HepG2 (cell line): ENCODE results near the gene STYX. TPM values are rescaled to one million over a fixed set of nuclear protein-coding genes. Genes with fewer than 3 reads are reported as not detected.

Experiments
- ARID5B ChIP-seq: IDR thresholded peaks from 2 replicates; pipeline ENCODE4 v1.4.0; 2020; ENCODE audit warnings: mild to moderate bottlenecking, missing genetic modification reagents
- BRF2 ChIP-seq: sonication (generic); formaldehyde crosslinking; IDR thresholded peaks from 2 replicates; pipeline ENCODE4 v1.8.1; 2022; ENCODE audit warnings: mild to moderate bottlenecking, missing genetic modification reagents
- CC2D1A ChIP-seq: sonication (generic); formaldehyde crosslinking; IDR thresholded peaks from 2 replicates; pipeline ENCODE4 v1.8.1; 2023; ENCODE audit warnings: mild to moderate bottlenecking, missing genetic modification reagents
- CREM ChIP-seq, 2 experiments: sonication (generic) in 1 of 2; formaldehyde crosslinking in 1 of 2; IDR thresholded peaks; 2 replicates each; pipeline versions ENCODE4 v1.4.0 to v1.6.1; 2016 to 2020; ENCODE audit warnings: antibody characterized with exemption in 1 of 2, mild to moderate bottlenecking in 1 of 2, missing genetic modification reagents in 1 of 2
- DPF2 ChIP-seq: sonication (generic); formaldehyde crosslinking; IDR thresholded peaks from 2 replicates; pipeline ENCODE4 v1.4.0; 2020; ENCODE audit warnings: mild to moderate bottlenecking, low read depth, missing genetic modification reagents, borderline replicate concordance
- NR2F1 ChIP-seq, 2 experiments: fragments of 450-650 bp in 1 of 2; formaldehyde crosslinking in 1 of 2; IDR thresholded peaks; 2 replicates each; pipeline versions ENCODE4 v1.5.0 to v1.6.1; 2016 to 2020; ENCODE audit warnings: mild to moderate bottlenecking in 1 of 2, missing compliant biosample characterization in 1 of 2, missing genetic modification reagents in 1 of 2, moderate library complexity in 1 of 2
- PCBP1 ChIP-seq: fragments of 200-400 bp; formaldehyde crosslinking; IDR thresholded peaks from 2 replicates; pipeline ENCODE4 v1.6.1; 2017; ENCODE audit warnings: mild to moderate bottlenecking, low read depth, low read length, borderline replicate concordance
- SOX5 ChIP-seq: IDR thresholded peaks from 2 replicates; pipeline ENCODE4 v1.6.1; 2016; ENCODE audit warnings: borderline replicate concordance
- ZFP36 ChIP-seq: fragments of 150-350 bp; IDR thresholded peaks from 2 replicates; pipeline ENCODE4 v1.6.1; 2018; ENCODE audit warnings: borderline replicate concordance, low read length, low read depth; ENCODE audit not compliant: partially characterized antibody
- ZNF235 ChIP-seq: sonication (generic); formaldehyde crosslinking; IDR thresholded peaks from 2 replicates; pipeline ENCODE4 v1.8.1; 2023; ENCODE audit warnings: mild to moderate bottlenecking, missing genetic modification reagents, borderline replicate concordance
- ZNF367 ChIP-seq: sonication (generic); formaldehyde crosslinking; IDR thresholded peaks from 2 replicates; pipeline ENCODE4 v1.4.0; 2020; ENCODE audit warnings: missing genetic modification reagents, borderline replicate concordance
- ZNF510 ChIP-seq: sonication (generic); formaldehyde crosslinking; IDR thresholded peaks from 2 replicates; pipeline ENCODE4 v1.4.0; 2020; ENCODE audit warnings: low read depth, mild to moderate bottlenecking, missing genetic modification reagents
- polyA plus RNA-seq, 8 experiments: library from polyadenylated mRNA; depleted of rRNA in 3 of 8; stranded (reverse) in 7 of 8; unstranded in 1 of 8; fragments of >200 nt; fragmentation: Illumina TruSeq in 4 of 8; extraction: Trizol in 4 of 8; gene quantifications; 2 replicates each; pipeline versions ENCODE4 v1.2.1 to v1.2.3, GENCODE V29; 2011 to 2016; ENCODE audit warnings: low read depth in 4 of 8, missing spikeins in 1 of 8, mixed read lengths in 1 of 8; ENCODE audit not compliant: insufficient read depth in 1 of 8
- total RNA-seq, 5 experiments: library from RNA; depleted of rRNA; stranded (reverse); fragments of >200 nt; fragmentation: Illumina TruSeq; extraction: Trizol; gene quantifications; 2 replicates each; pipeline ENCODE4 v1.2.3, GENCODE V29; 2016; ENCODE audit warnings: low read depth in 1 of 5
- TF ChIP-seq, protein P1 (sequence below): sonication (generic); formaldehyde crosslinking; IDR thresholded peaks from 2 replicates; pipeline ENCODE4 v1.4.0; 2020; ENCODE audit warnings: mild to moderate bottlenecking, missing genetic modification reagents
- TF ChIP-seq, protein P2 (sequence below): sonication (generic); formaldehyde crosslinking; IDR thresholded peaks from 2 replicates; pipeline ENCODE4 v1.5.0; 2020; ENCODE audit warnings: missing genetic modification reagents

The STYX gene
- total and polyA plus RNA-seq, 2 of the 13 experiments (the other 11 are each of a cell fraction or from before 2014, with no cell fraction given), result 6.6 to 10.9 TPM

DNA sequence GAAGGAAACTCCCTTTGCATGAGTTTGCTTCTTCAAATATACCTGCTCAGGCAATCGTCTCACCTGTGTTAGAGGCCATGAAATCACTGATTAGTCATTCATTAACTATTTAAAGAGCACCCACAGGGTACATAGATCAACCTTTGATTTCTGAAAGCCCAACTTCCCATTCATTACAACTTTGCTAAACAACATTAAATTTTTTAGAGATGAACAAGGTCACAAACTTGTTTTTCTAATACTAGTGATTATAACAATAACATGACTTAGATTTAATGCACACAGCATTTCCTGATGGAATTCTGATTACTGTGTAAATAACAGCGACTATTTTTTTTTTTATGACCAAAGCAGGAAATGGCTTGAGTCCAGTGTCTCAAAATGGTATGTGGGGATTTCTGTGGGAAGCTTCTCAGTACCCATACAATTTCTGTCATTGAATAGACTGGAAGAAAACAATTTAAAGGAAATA lies 29.2 kb upstream of the STYX start (continued):
- TF ChIP-seq, protein P1, sequence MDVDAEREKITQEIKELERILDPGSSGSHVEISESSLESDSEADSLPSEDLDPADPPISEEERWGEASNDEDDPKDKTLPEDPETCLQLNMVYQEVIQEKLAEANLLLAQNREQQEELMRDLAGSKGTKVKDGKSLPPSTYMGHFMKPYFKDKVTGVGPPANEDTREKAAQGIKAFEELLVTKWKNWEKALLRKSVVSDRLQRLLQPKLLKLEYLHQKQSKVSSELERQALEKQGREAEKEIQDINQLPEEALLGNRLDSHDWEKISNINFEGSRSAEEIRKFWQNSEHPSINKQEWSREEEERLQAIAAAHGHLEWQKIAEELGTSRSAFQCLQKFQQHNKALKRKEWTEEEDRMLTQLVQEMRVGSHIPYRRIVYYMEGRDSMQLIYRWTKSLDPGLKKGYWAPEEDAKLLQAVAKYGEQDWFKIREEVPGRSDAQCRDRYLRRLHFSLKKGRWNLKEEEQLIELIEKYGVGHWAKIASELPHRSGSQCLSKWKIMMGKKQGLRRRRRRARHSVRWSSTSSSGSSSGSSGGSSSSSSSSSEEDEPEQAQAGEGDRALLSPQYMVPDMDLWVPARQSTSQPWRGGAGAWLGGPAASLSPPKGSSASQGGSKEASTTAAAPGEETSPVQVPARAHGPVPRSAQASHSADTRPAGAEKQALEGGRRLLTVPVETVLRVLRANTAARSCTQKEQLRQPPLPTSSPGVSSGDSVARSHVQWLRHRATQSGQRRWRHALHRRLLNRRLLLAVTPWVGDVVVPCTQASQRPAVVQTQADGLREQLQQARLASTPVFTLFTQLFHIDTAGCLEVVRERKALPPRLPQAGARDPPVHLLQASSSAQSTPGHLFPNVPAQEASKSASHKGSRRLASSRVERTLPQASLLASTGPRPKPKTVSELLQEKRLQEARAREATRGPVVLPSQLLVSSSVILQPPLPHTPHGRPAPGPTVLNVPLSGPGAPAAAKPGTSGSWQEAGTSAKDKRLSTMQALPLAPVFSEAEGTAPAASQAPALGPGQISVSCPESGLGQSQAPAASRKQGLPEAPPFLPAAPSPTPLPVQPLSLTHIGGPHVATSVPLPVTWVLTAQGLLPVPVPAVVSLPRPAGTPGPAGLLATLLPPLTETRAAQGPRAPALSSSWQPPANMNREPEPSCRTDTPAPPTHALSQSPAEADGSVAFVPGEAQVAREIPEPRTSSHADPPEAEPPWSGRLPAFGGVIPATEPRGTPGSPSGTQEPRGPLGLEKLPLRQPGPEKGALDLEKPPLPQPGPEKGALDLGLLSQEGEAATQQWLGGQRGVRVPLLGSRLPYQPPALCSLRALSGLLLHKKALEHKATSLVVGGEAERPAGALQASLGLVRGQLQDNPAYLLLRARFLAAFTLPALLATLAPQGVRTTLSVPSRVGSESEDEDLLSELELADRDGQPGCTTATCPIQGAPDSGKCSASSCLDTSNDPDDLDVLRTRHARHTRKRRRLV (CRISPR knock-in tag), result no peak
- TF ChIP-seq ARID5B (CRISPR knock-in tag) (peak; percentile 48; the same call in 1 of the 2 replicates), NR2F1 (CRISPR knock-in tag; IDR thresholded peaks at IDR 0.05) (no peak), CC2D1A (CRISPR knock-in tag) (no peak), ZNF367 (peak; percentile 84; the same call in 1 of the 2 replicates), PCBP1 (no peak), ZNF510 (CRISPR knock-in tag) (no peak), BRF2 (CRISPR knock-in tag) (no peak), ZNF235 (CRISPR knock-in tag) (no peak), CREM (IDR thresholded peaks at IDR 0.05) (peak; percentile 53), CREM (CRISPR knock-in tag; IDR thresholded peaks at IDR 0.05) (no peak), DPF2 (CRISPR knock-in tag) (no peak), ZFP36 (no peak), SOX5 (CRISPR knock-in tag) (peak; percentile 21; the same call in 1 of the 2 replicates)
- TF ChIP-seq, protein P2, sequence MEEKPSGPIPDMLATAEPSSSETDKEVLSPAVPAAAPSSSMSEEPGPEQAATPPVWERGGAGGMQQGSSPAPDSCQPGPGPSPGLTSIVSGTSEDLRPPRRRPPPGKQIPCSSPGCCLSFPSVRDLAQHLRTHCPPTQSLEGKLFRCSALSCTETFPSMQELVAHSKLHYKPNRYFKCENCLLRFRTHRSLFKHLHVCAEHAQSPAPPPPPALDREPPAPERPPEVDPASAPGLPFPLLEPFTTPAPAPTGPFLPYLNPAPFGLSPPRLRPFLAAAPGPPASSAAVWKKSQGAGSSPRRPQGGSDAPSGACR (CRISPR knock-in tag), result no peak
